Liver (tissue), 9 donors: ENCODE data around the gene RASGRP4. TPM values are rescaled to one million over a fixed set of nuclear protein-coding genes. Genes with fewer than 3 reads are reported as not detected.

Experiments
- DNase-seq: peaks from one replicate; pipeline ENCODE4 v3.0.0-alpha.2; 2017; ENCODE audit warnings: low spot score
- H3K27ac ChIP-seq, 2 donors: one replicate each; pipeline ENCODE4 v1.7.0; 2013; ENCODE audit warnings: inconsistent platforms in 2 of 2, low read length in 2 of 2, control low read depth in 1 of 2, low read depth in 1 of 2, mild to moderate bottlenecking in 1 of 2
- H3K27me3 ChIP-seq, 4 donors: one replicate each; pipeline versions ENCODE4 v1.6.1 to v1.7.0; 2013; ENCODE audit warnings: low read length in 3 of 4, inconsistent platforms in 1 of 4, mild to moderate bottlenecking in 1 of 4, moderate library complexity in 1 of 4; ENCODE audit not compliant: control insufficient read depth in 4 of 4, insufficient read depth in 4 of 4
- H3K36me3 ChIP-seq, 4 donors: one replicate each; pipeline versions ENCODE4 v1.6.1 to v1.7.0; 2013; ENCODE audit warnings: low read length in 3 of 4, mild to moderate bottlenecking in 3 of 4, low read depth in 1 of 4, moderate library complexity in 1 of 4; ENCODE audit not compliant: control insufficient read depth in 4 of 4, insufficient read depth in 3 of 4
- H3K4me1 ChIP-seq, 4 donors: one replicate each; pipeline versions ENCODE4 v1.6.1 to v1.7.0; 2013; ENCODE audit warnings: low read length in 3 of 4, mild to moderate bottlenecking in 3 of 4, moderate library complexity in 1 of 4; ENCODE audit not compliant: control insufficient read depth in 4 of 4, insufficient read depth in 4 of 4
- H3K4me3 ChIP-seq, 3 donors: one replicate each; pipeline versions ENCODE4 v1.6.1 to v1.7.0; 2013; ENCODE audit warnings: low read length in 3 of 3, control low read depth in 1 of 3, low read depth in 1 of 3, mild to moderate bottlenecking in 1 of 3
- H3K9ac ChIP-seq, 2 donors: one replicate each; pipeline ENCODE4 v1.7.0; 2013; ENCODE audit warnings: low read length in 2 of 2, mild to moderate bottlenecking in 2 of 2, moderate library complexity in 2 of 2, control low read depth in 1 of 2, low read depth in 1 of 2
- H3K9me3 ChIP-seq, 4 donors: one replicate each; pipeline versions ENCODE4 v1.6.1 to v1.7.0; 2013; ENCODE audit warnings: low read length in 3 of 4; ENCODE audit not compliant: control insufficient read depth in 4 of 4
- EGR1 ChIP-seq, 2 donors: IDR thresholded peaks; 2 replicates each; pipeline ENCODE4 v1.6.1; 2016 to 2018; ENCODE audit warnings: antibody characterized with exemption in 2 of 2, low read depth in 2 of 2
- FOXA1 ChIP-seq: IDR thresholded peaks from 2 replicates; pipeline ENCODE4 v1.6.1; 2016; ENCODE audit warnings: antibody characterized with exemption
- FOXA2 ChIP-seq: IDR thresholded peaks from 2 replicates; pipeline ENCODE4 v1.6.1; 2016; ENCODE audit warnings: antibody characterized with exemption
- GABPA ChIP-seq, 2 donors: IDR thresholded peaks in 1 of 2; conservative IDR thresholded peaks in 1 of 2; 2 replicates each; pipeline ENCODE4 v1.6.1; 2016; ENCODE audit warnings: antibody characterized with exemption in 2 of 2, mild to moderate bottlenecking in 1 of 2, moderate library complexity in 1 of 2
- HNF4A ChIP-seq, 2 donors: conservative IDR thresholded peaks; 2 replicates each; pipeline ENCODE4 v1.6.1; 2016; ENCODE audit warnings: antibody characterized with exemption in 2 of 2, mild to moderate bottlenecking in 2 of 2
- HNF4G ChIP-seq: IDR thresholded peaks from 2 replicates; pipeline ENCODE4 v1.6.1; 2016; ENCODE audit warnings: antibody characterized with exemption
- JUND ChIP-seq, 2 donors: IDR thresholded peaks; 2 replicates each; pipeline ENCODE4 v1.6.1; 2016; ENCODE audit warnings: antibody characterized with exemption in 2 of 2
- NR2F2 ChIP-seq: IDR thresholded peaks from 2 replicates; pipeline ENCODE4 v1.6.1; 2016; ENCODE audit warnings: antibody characterized with exemption
- RAD21 ChIP-seq, 2 donors: IDR thresholded peaks; 2 replicates each; pipeline ENCODE4 v1.6.1; 2016; ENCODE audit warnings: antibody characterized with exemption in 2 of 2, mild to moderate bottlenecking in 2 of 2
- RXRA ChIP-seq, 2 donors: IDR thresholded peaks; 2 replicates each; pipeline ENCODE4 v1.6.1; 2017 to 2018; ENCODE audit warnings: antibody characterized with exemption in 2 of 2, mild to moderate bottlenecking in 1 of 2
- SP1 ChIP-seq: IDR thresholded peaks from 2 replicates; pipeline ENCODE4 v1.6.1; 2018; ENCODE audit warnings: antibody characterized with exemption, mild to moderate bottlenecking
- YY1 ChIP-seq: IDR thresholded peaks from 2 replicates; pipeline ENCODE4 v1.6.1; 2016; ENCODE audit warnings: antibody characterized with exemption, mild to moderate bottlenecking
- WGBS: extraction: QIAGEN DNeasy Blood & Tissue Kit; methylation state at CpG from one replicate; pipeline ENCODE4 v1.1.7; 2013; 5-methylcytosine and 5-hydroxymethylcytosine counted together
- polyA plus RNA-seq, 2 donors: library from polyadenylated mRNA; stranded (reverse) in 1 of 2; unstranded in 1 of 2; fragments of 200-250 nt in 1 of 2; fragments of >200 nt in 1 of 2; fragmentation: Nextera tagmentation in 1 of 2; extraction: Ambion mirVana in 1 of 2; gene quantifications; one replicate each; pipeline versions ENCODE4 v1.2.1 to v1.2.3, GENCODE V29; 2013 to 2015
- total RNA-seq, 2 donors: library from RNA; depleted of rRNA; stranded (reverse); fragments of >200 nt; gene quantifications; one replicate each; pipeline ENCODE4 v1.2.3, GENCODE V29; 2014
- TF ChIP-seq, protein P1 (sequence below): IDR thresholded peaks from 2 replicates; pipeline ENCODE4 v1.6.1; 2016; ENCODE audit warnings: antibody characterized with exemption
- TF ChIP-seq, protein P2 (sequence below): IDR thresholded peaks from 2 replicates; pipeline ENCODE4 v1.6.1; 2016; ENCODE audit warnings: antibody characterized with exemption
- TF ChIP-seq, protein P3 (sequence below): fragments of 150-350 bp; IDR thresholded peaks from 2 replicates; pipeline ENCODE4 v1.5.1; 2017; ENCODE audit warnings: improper control_type of control experiment, low read depth, low read length; ENCODE audit not compliant: missing input control
- TF ChIP-seq, protein P4 (sequence below): IDR thresholded peaks from 2 replicates; pipeline ENCODE4 v1.6.1; 2016; ENCODE audit warnings: antibody characterized with exemption, mild to moderate bottlenecking
- donor health status: healthy.
- donor health status: healthy.
- donor health status: healthy.
- donor health status: healthy.
- donor health status: healthy.

Gene RASGRP4
- total and polyA plus RNA-seq, 4 donors = 0.60 to 2.4 (median 1.6) TPM

DNA sequence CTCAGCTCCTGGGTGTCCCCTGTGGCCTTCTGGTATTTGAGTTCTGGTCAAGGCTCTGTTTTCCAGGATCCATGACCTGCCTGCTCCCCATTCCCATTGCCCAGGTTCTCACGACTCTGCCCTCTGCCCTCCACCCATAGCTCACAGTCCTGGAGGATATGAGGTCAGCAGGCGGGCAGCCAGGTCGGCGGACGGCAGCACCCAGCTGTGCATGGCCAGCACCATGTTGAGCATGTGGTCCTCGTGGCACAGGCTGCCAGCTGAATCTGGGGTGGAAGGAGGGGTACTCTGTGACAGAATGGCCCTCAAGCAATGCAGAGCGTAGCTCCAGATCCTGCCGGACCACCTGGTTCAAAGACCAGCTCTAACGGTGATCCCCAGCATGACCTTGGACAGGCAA is 5.1 kb downstream of the RASGRP4 start:
- DNase-seq = no peak
- Histone ChIP-seq H3K9me3 (no peaks in the 10 kb centered on the region), H3K4me1 (peaks cover 0 to 4% (median 0%) of the 10 kb centered on the region in 4 donors), H3K27me3 (no peaks in the 10 kb centered on the region), H3K9ac (no peak overlapping the region), H3K36me3 (no peaks in the 10 kb centered on the region), H3K27ac (no peak overlapping the region), H3K4me3 (no peak overlapping the region)
- TF ChIP-seq, protein P1, sequence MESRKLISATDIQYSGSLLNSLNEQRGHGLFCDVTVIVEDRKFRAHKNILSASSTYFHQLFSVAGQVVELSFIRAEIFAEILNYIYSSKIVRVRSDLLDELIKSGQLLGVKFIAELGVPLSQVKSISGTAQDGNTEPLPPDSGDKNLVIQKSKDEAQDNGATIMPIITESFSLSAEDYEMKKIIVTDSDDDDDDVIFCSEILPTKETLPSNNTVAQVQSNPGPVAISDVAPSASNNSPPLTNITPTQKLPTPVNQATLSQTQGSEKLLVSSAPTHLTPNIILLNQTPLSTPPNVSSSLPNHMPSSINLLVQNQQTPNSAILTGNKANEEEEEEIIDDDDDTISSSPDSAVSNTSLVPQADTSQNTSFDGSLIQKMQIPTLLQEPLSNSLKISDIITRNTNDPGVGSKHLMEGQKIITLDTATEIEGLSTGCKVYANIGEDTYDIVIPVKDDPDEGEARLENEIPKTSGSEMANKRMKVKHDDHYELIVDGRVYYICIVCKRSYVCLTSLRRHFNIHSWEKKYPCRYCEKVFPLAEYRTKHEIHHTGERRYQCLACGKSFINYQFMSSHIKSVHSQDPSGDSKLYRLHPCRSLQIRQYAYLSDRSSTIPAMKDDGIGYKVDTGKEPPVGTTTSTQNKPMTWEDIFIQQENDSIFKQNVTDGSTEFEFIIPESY = no peak
- TF ChIP-seq YY1 (no peak), HNF4A (conservative IDR thresholded peaks at IDR 0.05) (no peak), GABPA (IDR thresholded peaks at IDR 0.05 in 1 of 2, conservative IDR thresholded peaks at IDR 0.05 in 1 of 2) (no peak), JUND (IDR thresholded peaks at IDR 0.05) (no peak), SP1 (no peak), FOXA2 (no peak), EGR1 (IDR thresholded peaks at IDR 0.05; ENCODE audit: low read depth in 2 of 2) (no peak), HNF4G (no peak), FOXA1 (no peak), NR2F2 (no peak), RAD21 (IDR thresholded peaks at IDR 0.05) (no peak), RXRA (IDR thresholded peaks at IDR 0.05) (no peak)
- TF ChIP-seq, protein P2, sequence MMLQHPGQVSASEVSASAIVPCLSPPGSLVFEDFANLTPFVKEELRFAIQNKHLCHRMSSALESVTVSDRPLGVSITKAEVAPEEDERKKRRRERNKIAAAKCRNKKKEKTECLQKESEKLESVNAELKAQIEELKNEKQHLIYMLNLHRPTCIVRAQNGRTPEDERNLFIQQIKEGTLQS = no peak
- TF ChIP-seq, protein P3, sequence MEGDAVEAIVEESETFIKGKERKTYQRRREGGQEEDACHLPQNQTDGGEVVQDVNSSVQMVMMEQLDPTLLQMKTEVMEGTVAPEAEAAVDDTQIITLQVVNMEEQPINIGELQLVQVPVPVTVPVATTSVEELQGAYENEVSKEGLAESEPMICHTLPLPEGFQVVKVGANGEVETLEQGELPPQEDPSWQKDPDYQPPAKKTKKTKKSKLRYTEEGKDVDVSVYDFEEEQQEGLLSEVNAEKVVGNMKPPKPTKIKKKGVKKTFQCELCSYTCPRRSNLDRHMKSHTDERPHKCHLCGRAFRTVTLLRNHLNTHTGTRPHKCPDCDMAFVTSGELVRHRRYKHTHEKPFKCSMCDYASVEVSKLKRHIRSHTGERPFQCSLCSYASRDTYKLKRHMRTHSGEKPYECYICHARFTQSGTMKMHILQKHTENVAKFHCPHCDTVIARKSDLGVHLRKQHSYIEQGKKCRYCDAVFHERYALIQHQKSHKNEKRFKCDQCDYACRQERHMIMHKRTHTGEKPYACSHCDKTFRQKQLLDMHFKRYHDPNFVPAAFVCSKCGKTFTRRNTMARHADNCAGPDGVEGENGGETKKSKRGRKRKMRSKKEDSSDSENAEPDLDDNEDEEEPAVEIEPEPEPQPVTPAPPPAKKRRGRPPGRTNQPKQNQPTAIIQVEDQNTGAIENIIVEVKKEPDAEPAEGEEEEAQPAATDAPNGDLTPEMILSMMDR = no peak
- TF ChIP-seq, protein P4, sequence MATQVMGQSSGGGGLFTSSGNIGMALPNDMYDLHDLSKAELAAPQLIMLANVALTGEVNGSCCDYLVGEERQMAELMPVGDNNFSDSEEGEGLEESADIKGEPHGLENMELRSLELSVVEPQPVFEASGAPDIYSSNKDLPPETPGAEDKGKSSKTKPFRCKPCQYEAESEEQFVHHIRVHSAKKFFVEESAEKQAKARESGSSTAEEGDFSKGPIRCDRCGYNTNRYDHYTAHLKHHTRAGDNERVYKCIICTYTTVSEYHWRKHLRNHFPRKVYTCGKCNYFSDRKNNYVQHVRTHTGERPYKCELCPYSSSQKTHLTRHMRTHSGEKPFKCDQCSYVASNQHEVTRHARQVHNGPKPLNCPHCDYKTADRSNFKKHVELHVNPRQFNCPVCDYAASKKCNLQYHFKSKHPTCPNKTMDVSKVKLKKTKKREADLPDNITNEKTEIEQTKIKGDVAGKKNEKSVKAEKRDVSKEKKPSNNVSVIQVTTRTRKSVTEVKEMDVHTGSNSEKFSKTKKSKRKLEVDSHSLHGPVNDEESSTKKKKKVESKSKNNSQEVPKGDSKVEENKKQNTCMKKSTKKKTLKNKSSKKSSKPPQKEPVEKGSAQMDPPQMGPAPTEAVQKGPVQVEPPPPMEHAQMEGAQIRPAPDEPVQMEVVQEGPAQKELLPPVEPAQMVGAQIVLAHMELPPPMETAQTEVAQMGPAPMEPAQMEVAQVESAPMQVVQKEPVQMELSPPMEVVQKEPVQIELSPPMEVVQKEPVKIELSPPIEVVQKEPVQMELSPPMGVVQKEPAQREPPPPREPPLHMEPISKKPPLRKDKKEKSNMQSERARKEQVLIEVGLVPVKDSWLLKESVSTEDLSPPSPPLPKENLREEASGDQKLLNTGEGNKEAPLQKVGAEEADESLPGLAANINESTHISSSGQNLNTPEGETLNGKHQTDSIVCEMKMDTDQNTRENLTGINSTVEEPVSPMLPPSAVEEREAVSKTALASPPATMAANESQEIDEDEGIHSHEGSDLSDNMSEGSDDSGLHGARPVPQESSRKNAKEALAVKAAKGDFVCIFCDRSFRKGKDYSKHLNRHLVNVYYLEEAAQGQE = no peak
- 81% methylated on average over 9 of the region's 9 CpGs for WGBS
